Measurements from ENCODE around the gene ESR1. TPM values are rescaled to one million over a fixed set of nuclear protein-coding genes. Genes with fewer than 3 reads are reported as not detected.
A peak's percentile ranks its signal among the peaks of the same experiment; 100 is the strongest.
"Not testable (repeated sequence)": the region's sequence is repeated elsewhere in the genome, so short reads cannot be mapped to it uniquely, and the experiment has no call there.

ESR1 gene
- total RNA-seq, 2 experiments from 2014 or later: 0.04 to 0.48 TPM

GRCh38 chr6:151822252-151823111, 15.0 kb downstream of the ESR1 start:
- POLR2A ChIA-PET: no interaction called here
- Mint-ChIP-seq H3K9me3 (ENCODE audit: low read depth) (no peaks in the 10 kb centered on the region), H3K4me3 (no peak overlapping the region), H3K27me3 (no peaks in the 10 kb centered on the region), H3K27ac (no peak overlapping the region), H3K4me1 (no peaks in the 10 kb centered on the region), H3K36me3 (ENCODE audit: low read depth) (no peaks in the 10 kb centered on the region)
- ATAC-seq (no peak), DNase-seq (no peak)
- intact Hi-C loops (cut with DNase I, micrococcal nuclease): no loop called here
- CTCF ChIA-PET: no interaction called here

- no peak overlapping the region for H3K4me3 Mint-ChIP-seq
- no peaks in the 10 kb centered on the region for H3K4me1 Mint-ChIP-seq
- H3K36me3 Mint-ChIP-seq (ENCODE audit: low read depth): no peaks in the 10 kb centered on the region
- no peak overlapping the region for H3K27ac Mint-ChIP-seq
- DNase-seq: no peak
- H3K27me3 Mint-ChIP-seq: no peaks in the 10 kb centered on the region
- ChIA-PET CTCF (no interaction called here), POLR2A (no interaction called here)
- no peaks in the 10 kb centered on the region for H3K9me3 Mint-ChIP-seq (ENCODE audit: low read depth)
- intact Hi-C loops (cut with DNase I, micrococcal nuclease): no loop called here
- no peak for ATAC-seq
These were observed 19.1 kb downstream of the ESR1 start for GRCh38 chr6:151826517-151827142.

GRCh38 chr6:151832710-151833109, 25.2 kb downstream of the ESR1 start:
- CTCF ChIA-PET: no interaction called here
- Mint-ChIP-seq H3K4me1 (peaks cover 8% of the 10 kb centered on the region), H3K4me3 (no peak overlapping the region)

GRCh38 chr6:151835396-151835795, 27.9 kb downstream of the ESR1 start:
- CTCF ChIA-PET: interaction anchor here (1.1 kb wide), 1 partner anchor 22 kb away, joined by 3 read pairs; no protein-coding TSS in a partner anchor
- POLR2A ChIA-PET: no interaction called here
- peaks cover 4% of the 10 kb centered on the region for H3K27me3 Mint-ChIP-seq

More at GRCh38 chr6:151832710-151833109, 25.2 kb downstream of the ESR1 start:
- Mint-ChIP-seq H3K36me3 (ENCODE audit: low read depth) (no peaks in the 10 kb centered on the region), H3K27ac (no peak overlapping the region), H3K9me3 (ENCODE audit: low read depth) (no peaks in the 10 kb centered on the region), H3K27me3 (peaks cover 4% of the 10 kb centered on the region)
- intact Hi-C loops (cut with DNase I, micrococcal nuclease): no loop called here
- POLR2A ChIA-PET: no interaction called here
- ATAC-seq (no peak), DNase-seq (no peak)

GRCh38 chr6:151837223-151837622, 29.7 kb downstream of the ESR1 start:
- CTCF ChIA-PET: no interaction called here
- H3K27ac Mint-ChIP-seq: no peak overlapping the region
- POLR2A ChIA-PET: no interaction called here
- H3K9me3 Mint-ChIP-seq (ENCODE audit: low read depth): no peaks in the 10 kb centered on the region
- H3K36me3 Mint-ChIP-seq (ENCODE audit: low read depth): no peaks in the 10 kb centered on the region
- H3K4me3 Mint-ChIP-seq: no peak overlapping the region
- H3K4me1 Mint-ChIP-seq: peaks cover 8% of the 10 kb centered on the region
- no peak for ATAC-seq
- H3K27me3 Mint-ChIP-seq: peaks cover 4% of the 10 kb centered on the region
- intact Hi-C loops (cut with DNase I, micrococcal nuclease): no loop called here
- DNase-seq: no peak

More at GRCh38 chr6:151835396-151835795, 27.9 kb downstream of the ESR1 start:
- no peak overlapping the region for H3K4me3 Mint-ChIP-seq
- H3K4me1 Mint-ChIP-seq: peaks cover 8% of the 10 kb centered on the region
- H3K27ac Mint-ChIP-seq: no peak overlapping the region
- no peaks in the 10 kb centered on the region for H3K36me3 Mint-ChIP-seq (ENCODE audit: low read depth)
- DNase-seq (no peak), ATAC-seq (peak; percentile 26)
- no peaks in the 10 kb centered on the region for H3K9me3 Mint-ChIP-seq (ENCODE audit: low read depth)
- intact Hi-C loops (cut with DNase I, micrococcal nuclease): no loop called here

- intact Hi-C loops (cut with DNase I, micrococcal nuclease): no loop called here
- Mint-ChIP-seq H3K27me3 (no peaks in the 10 kb centered on the region), H3K9me3 (ENCODE audit: low read depth) (no peaks in the 10 kb centered on the region), H3K4me1 (no peaks in the 10 kb centered on the region), H3K4me3 (no peak overlapping the region), H3K36me3 (ENCODE audit: low read depth) (no peaks in the 10 kb centered on the region), H3K27ac (no peak overlapping the region)
- ATAC-seq: no peak
- ChIA-PET POLR2A (no interaction called here), CTCF (interaction anchor here (1.1 kb wide), 1 partner anchor 150 kb away, joined by 3 read pairs; no protein-coding TSS in a partner anchor)
- no peak for DNase-seq
These were observed 35.3 kb downstream of the ESR1 start for GRCh38 chr6:151842816-151843215.

- Mint-ChIP-seq H3K4me1 (no peaks in the 10 kb centered on the region), H3K9me3 (ENCODE audit: low read depth) (no peaks in the 10 kb centered on the region), H3K4me3 (no peak overlapping the region), H3K27ac (no peak overlapping the region), H3K27me3 (no peaks in the 10 kb centered on the region), H3K36me3 (ENCODE audit: low read depth) (no peaks in the 10 kb centered on the region)
- DNase-seq: peak; percentile 23
- ChIA-PET CTCF (interaction anchor here (0.5 to 1.1 kb wide), 3 partner anchors 82 to 614 kb away, joined by 3 to 4 read pairs (median 4); no protein-coding TSS in a partner anchor), POLR2A (no interaction called here)
- ATAC-seq: no peak
- intact Hi-C loops (cut with DNase I, micrococcal nuclease): no loop called here
These were observed 39.6 kb downstream of the ESR1 start for GRCh38 chr6:151847064-151847463.

GRCh38 chr6:151850479-151851003, 43.1 kb downstream of the ESR1 start:
- DNase-seq (no peak), ATAC-seq (no peak)
- Mint-ChIP-seq H3K27me3 (no peaks in the 10 kb centered on the region), H3K27ac (no peak overlapping the region), H3K9me3 (ENCODE audit: low read depth) (no peaks in the 10 kb centered on the region), H3K4me3 (no peak overlapping the region), H3K4me1 (no peaks in the 10 kb centered on the region), H3K36me3 (ENCODE audit: low read depth) (no peaks in the 10 kb centered on the region)
- CTCF ChIA-PET: interaction anchor here (1.7 kb wide), 1 partner anchor 9 kb away, joined by 5 read pairs; no protein-coding TSS in a partner anchor
- intact Hi-C loops (cut with DNase I, micrococcal nuclease): no loop called here
- POLR2A ChIA-PET: no interaction called here

- Mint-ChIP-seq H3K27ac (no peak overlapping the region), H3K4me3 (no peak overlapping the region), H3K4me1 (no peaks in the 10 kb centered on the region), H3K36me3 (ENCODE audit: low read depth) (no peaks in the 10 kb centered on the region), H3K27me3 (no peaks in the 10 kb centered on the region), H3K9me3 (ENCODE audit: low read depth) (no peaks in the 10 kb centered on the region)
- CTCF ChIA-PET: interaction anchor here (0.9 kb wide), 1 partner anchor 26 kb away, joined by 3 read pairs; no protein-coding TSS in a partner anchor
- intact Hi-C loops (cut with DNase I, micrococcal nuclease): no loop called here
- POLR2A ChIA-PET: no interaction called here
- ATAC-seq (no peak), DNase-seq (no peak)
These were observed 50.8 kb downstream of the ESR1 start for GRCh38 chr6:151858294-151858693.

- Mint-ChIP-seq H3K4me3 (no peak overlapping the region), H3K27ac (no peak overlapping the region), H3K4me1 (no peaks in the 10 kb centered on the region), H3K36me3 (ENCODE audit: low read depth) (no peaks in the 10 kb centered on the region), H3K9me3 (ENCODE audit: low read depth) (no peaks in the 10 kb centered on the region), H3K27me3 (no peaks in the 10 kb centered on the region)
- ChIA-PET POLR2A (no interaction called here), CTCF (no interaction called here)
- no peak for ATAC-seq
- intact Hi-C loops (cut with DNase I, micrococcal nuclease): no loop called here
- DNase-seq: no peak
These were observed 55.0 kb downstream of the ESR1 start for GRCh38 chr6:151862461-151862860.

- H3K36me3 Mint-ChIP-seq (ENCODE audit: low read depth); ATAC-seq; H3K27ac Mint-ChIP-seq; intact Hi-C loops (cut with DNase I, micrococcal nuclease); DNase-seq; H3K9me3 Mint-ChIP-seq (ENCODE audit: low read depth); H3K27me3 Mint-ChIP-seq; H3K4me1 Mint-ChIP-seq; H3K4me3 Mint-ChIP-seq; POLR2A ChIA-PET; CTCF ChIA-PET: not testable (repeated sequence)
These were observed 59.9 kb downstream of the ESR1 start for GRCh38 chr6:151867361-151867869.
